Measurements from ENCODE around the gene POLR2E.

The POLR2E gene

DNA sequence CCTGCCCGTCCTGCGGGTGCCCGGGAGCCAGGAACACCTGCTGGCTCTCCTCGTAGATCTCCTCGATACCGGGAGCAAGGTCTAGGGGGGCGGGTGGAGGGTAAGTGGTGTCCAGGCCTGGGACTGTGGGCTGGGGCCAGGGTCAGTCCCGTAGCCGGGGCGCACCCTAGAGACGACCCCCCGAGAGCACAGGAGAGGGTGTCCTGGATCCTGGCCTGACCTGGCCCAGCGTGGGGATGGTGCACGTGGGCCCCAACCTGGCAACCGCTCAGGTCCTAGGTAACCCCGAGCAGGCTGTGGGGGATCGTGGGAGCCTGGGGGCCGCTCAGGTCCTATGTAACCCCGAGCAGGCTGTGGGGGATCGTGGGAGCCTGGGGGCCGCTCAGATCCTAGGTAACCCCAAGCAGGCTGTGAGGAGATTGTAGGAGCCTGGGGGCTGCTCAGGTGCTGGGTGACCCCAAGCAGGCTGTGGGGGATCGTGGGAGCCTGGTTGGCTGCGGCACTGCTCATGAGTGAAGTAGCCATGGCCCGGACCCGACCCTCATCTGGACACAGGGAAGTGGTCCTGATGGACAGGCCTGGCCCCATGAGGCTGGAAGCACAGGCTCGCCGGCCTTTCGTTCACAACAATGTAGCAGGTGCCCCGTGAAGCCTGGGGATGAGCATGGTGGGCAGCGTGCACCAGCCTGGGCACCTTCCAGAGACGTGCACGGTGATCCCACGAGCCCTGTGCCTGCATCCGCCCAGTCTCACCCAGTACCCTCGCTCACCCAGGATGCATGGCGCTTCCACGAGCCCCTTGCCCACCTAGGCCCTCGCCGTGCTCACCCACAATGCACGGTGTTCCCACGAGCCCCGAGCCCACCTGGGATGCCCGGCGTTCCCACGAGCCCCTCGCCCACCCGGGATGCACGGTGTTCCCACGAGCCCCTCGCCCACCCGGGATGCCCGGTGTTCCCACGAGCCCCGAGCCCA, 14.8 kb upstream of the POLR2E start:
- no peak for DNase-seq

DNA sequence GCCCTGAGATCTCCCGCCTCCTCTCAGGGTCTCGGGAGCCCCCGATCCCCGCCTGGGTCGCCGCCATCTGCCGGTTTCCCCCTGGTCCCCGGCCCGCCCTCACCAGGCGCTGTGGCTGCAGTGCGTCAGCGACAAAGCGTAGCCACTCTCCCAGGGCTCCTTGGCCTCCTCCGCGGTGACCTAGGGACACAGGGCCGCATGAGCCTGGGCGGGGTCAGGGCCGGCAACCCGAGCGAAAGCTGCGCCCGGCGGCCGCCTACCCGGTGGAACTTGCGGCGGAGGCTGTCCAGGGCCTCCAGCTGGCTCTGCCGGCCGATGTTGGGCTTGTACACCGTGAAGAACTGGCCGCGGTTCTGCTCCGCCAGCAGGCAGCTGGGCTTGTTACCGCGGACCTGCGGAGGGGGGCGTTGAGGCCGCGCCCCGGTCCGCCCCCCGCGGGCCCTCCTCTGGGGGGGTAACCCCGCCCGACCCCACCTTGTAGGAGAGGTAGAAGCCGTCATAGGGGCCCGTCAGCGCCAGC, 13.9 kb upstream of the POLR2E start:
- DNase-seq, result no peak

DNA sequence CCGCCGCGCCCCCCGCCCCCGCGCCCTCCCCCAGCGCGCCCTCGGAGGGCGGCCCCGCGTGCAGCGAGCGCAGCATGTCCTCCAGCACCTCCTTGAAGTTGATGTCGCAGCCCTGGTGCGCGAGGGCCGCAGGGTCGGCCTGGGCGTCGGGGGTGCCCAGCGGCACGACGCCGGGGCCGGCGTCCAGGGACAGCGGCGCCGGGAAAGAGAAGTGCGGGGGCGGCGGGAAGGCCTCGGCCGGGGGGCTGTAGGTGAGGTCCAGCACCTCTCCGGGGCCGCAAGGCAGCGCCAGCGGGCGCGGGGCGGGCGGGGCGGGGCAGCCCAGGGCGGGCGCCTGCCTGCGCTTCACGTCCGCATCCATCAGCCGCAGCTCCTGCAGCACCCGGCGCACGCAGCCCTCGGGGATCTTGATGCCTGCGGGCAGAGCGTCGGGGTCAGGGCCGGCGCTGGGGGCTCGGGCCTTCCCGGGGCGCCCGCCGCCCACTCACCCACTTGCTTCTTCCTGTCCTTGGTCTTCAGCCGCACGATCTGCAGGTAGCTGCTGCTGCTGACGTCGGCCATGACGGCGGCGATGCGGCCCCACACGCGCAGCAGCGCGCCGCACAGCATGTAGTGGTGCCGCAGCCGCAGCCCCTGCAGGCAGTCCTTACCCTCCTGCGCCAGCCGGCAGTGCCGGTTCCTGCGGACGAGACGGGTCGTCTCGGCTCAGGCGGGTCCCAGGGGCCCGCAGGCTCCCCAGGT, 13.3 kb upstream of the POLR2E start:
- no peak for DNase-seq

DNA sequence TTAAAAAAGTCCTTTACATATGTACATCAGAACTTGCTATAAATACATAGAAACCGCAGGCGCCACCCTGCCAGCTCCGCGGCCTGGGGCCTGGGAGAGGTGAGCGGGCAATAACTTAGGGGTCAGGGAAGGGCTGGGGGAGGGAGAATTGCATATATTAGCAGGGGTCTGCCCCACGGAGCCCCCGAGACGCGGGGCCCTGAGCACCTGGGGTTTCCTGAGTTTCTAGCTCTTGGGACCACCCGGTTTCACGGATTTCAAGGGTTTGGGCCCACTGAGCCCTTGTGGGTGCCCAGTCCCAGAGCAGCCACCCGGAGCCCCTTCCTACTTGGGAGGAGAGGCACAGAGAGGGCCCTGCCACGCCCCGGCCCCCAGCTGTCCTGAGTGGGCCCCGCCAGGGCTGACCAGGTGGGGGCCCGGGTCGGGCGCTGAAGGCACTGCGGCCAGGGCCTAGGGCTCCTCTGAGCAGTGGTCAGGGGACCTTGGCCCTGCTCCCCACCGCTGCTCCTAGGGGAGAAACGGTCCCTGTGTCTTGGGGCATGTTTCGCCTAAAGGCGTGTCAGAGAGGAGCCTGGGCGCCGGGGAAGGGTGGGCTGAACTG, 12.6 kb upstream of the POLR2E start:
- no peak for DNase-seq

DNA sequence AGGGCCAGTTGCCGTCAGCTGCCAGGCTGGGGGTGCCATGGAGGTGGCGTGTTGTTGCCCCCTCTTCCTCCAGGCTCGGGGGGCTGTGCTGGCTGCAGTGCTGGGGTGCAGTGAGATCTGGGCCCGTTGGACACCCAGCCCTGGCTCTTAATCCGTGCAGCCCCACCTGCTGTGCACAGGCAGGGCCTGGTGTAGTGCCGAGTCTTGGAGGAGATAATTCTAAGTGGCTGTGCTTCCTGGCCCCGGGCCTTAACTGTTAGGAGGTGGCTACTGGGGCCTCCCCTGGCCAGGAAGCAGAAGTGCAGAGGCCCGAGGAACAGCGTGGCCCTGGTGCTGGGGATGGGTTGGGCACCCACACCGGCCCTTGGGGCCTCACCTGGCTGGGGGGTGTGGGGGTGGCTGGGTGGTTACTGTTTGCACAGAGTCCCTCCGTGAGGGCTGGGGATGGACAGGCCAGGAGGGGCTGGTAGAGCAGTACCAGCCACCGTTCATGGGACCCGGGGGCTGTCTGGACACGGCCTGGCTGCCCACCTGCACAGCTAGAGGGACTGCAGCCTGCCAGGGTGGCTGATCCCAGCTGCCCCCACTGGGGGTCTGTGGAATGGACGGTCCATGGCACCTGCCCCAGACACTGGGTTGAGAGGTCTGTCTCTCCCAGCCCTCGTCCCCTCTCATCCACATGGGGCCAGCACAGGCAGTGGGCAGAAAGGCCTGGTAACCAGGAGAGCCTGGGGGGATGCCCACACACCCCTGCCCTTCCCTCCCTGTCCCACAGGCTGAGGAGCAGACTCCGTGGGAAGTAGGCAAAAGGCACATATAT, 11.9 kb upstream of the POLR2E start:
- DNase-seq, result peak; percentile 37

DNA sequence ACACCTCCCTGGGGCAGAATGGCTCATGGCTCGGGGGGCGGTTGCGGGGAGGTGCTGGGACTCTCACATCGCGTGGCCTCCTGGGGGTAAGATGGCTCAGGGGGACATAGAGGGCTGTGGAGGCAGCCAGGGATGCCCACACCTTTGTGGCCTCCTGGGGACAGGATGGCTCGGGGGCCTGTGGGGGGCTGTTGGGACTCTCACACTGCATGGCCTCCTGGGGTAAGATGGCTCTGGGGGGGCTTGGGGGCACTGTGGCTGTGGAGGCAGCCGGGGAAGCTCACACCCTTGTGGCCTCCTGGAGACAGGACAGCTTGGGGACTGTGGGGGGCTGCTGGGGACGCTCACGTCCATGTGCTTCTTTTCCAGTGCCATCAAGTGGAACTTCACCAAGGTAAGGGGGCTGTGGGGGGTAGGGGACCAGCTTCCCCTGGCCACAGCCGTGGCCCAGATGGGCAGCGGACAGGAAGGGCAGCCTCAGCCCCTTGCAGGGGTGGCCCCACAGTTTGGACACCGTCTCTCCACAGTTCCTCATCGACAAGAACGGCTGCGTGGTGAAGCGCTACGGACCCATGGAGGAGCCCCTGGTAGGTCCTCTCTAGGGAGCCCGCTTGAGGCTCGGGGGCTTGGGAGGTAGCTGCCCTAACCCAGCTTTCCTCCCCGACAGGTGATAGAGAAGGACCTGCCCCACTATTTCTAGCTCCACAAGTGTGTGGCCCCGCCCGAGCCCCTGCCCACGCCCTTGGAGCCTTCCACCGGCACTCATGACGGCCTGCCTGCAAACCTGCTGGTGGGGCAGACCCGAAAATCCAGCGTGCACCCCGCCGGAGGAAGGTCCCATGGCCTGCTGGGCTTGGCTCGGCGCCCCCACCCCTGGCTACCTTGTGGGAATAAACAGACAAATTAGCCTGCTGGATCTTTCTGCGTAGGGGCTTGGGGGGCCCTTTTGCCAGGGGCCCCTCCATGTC, 11.0 kb upstream of the POLR2E start:
- DNase-seq, result no peak

DNA sequence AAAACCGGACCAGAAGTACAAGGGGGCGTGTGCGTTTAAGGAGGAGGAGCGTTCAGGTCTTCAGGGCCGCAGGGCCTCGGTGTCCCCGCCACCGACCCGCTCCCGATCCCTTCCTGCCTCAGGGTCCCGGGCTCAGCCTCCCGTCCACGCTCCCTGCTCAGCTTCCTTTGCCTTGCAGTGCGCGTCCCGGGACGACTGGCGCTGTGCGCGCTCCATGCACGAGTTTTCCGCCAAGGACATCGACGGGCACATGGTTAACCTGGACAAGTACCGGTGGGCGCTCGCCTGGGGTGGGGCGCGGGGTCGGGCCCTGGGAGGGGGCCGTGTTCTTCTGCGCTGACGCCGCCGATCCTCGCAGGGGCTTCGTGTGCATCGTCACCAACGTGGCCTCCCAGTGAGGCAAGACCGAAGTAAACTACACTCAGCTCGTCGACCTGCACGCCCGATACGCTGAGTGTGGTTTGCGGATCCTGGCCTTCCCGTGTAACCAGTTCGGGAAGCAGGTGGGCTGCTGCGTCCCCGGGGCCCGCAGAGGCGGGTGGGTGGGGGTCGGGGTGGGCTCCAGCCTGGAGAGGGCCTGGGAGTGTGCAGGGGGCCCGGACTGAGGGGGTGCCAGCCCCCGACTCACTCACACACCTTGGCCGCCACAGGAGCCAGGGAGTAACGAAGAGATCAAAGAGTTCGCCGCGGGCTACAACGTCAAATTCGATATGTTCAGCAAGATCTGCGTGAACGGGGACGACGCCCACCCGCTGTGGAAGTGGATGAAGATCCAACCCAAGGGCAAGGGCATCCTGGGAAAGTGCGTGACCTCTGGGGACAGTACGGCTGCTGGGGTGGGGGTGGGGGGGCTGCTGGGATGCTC, 10.1 kb upstream of the POLR2E start:
- peak; percentile 23 for DNase-seq

DNA sequence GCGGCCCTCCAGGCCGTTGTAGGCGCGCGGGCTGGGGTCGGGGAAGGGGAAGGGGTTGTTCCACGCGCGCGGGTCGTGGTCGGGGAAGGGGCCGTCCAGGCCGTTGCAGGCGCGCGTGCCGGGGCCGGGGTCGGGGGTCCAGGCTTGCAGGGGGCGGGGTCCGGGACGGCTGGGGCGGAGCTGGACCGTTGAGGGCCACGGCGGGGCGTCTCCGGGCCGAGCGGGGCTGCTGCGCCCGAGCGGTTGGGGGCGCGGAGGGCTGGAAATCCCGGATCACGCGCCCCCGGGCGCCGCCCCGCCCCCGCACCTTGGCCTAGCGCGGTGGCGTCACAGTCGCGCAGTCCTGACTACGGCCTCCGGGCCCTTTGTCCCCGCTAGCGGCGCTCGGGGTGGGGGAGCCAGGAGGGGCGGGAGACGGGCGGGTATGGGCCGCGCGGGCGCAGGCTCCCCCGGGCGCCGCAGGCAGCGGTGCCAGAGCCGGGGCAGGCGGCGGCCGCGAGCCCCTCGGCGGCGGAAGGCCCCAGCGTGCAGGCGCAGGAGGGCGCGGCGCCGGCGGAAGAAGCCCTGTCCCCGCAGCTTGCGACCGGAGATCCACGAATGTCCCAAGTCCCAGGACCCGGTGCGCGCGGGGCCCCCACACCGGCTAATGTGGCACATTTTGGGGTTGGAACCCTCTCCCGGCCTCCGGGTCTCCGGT, 9.3 kb upstream of the POLR2E start:
- DNase-seq, result peak; percentile 50

DNA sequence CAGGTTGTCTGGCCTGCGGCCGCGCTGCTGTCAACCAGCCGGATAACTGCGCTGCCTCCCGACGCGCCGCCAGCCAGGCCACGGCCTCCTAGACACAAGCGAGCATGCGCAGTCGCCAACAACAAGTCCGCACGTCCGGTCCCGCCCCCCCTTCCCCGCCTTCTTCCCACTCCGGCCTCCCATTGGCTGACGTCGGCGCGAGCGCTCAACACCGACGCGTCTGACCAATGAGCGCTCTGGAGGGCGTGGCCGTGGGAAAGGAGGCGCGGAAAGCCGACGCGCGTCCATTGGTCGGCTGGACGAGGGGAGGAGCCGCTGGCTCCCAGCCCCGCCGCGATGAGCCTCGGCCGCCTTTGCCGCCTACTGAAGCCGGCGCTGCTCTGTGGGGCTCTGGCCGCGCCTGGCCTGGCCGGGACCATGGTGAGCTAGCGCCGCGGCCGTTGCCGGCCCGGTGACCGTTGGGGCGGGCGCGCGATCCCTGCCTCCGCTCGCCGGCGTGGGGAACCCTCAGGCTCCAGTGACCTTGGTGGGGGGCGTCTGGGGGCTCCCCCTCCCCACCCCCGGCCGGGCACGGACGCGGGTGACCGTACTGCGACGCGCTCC, 8.6 kb upstream of the POLR2E start, which contains the start of gene GPX4:
GPX4 (plus strand) TSS at position 287 of the 603 bp plus-strand sequence; CDS start at position 337, 50 bp downstream.
- DNase-seq, result peak; percentile 99

DNA sequence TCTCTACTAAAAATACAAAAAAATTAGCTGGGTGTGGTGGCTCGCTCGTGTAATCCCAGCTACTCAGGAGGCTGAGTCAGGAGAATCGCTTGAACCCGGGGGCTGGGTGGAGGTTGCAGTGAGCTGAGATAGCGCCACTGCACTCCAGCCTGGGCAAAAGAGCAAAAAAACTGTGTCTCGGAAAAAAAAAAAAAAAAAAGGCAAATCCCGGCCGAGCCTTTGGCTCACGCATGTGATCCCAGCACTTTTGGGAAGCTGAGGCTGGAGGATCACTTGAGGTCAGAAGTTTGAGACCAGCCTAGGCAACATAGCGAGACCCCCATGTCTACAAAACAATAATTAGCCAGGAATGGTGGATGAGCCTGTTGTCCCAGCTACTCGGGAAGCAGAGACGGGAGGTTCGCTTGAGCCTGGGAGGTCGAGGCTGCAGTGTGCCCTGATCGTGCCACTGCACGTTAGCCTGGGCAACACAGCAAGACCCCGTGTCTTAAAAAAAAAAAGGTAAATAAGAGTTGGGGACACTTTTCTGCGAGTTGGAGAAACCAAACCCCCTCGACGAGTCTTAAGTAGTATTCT, 8.0 kb upstream of the POLR2E start:
- DNase-seq, result peak; percentile 26

DNA sequence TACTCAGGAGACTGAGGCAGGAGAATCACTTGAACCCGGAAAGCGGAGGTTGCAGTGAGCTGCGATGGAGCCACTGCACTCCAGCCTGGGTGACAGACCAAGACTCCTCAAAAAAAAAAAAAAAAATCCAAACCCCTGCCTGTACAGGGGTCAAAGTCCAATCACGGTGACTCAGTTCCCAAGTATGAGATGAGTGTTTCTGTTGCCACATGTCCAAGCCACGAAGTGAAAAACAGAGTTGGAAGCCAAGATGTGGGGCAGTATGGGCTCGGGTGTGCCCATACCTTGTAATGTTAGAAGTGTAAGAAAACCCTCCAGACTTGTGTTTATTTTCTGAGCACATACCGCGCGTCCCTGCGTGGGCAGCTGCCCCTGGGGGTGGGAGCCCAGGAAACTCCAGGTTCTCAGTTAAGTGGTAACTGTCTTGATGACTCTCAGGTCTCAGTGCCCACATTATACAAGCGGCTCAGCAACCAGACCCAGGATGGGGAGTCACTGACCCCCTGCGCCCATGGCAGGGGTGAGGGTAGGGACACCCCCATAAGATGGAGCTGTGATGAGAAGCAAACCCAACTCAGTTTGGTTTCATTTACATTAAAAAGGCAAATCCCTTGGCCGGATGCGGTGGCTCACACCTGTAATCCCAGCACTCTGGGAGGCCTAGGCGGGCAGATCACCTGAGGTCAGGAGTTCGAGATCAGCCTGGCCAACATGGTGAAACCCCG, 7.4 kb upstream of the POLR2E start:
- DNase-seq, result peak; percentile 99

DNA sequence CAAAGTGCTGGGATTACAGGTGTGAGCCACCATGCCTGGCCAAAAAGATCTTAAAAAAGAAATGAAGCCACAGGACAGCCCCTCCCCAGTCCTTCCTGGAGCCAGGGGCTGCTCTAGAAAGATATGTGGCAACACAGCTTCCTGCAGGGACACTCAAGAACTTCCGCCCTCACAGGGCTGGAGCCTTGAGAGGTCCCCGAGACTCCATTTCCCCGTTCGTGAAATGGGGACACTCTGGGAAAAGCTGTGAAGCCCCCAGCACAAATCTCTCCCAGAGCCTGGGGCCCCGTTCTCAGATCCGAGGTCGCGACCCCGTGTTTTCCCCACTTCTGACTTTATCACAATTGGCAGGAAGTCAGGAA, 6.1 kb upstream of the POLR2E start:
- DNase-seq, result no peak

DNA sequence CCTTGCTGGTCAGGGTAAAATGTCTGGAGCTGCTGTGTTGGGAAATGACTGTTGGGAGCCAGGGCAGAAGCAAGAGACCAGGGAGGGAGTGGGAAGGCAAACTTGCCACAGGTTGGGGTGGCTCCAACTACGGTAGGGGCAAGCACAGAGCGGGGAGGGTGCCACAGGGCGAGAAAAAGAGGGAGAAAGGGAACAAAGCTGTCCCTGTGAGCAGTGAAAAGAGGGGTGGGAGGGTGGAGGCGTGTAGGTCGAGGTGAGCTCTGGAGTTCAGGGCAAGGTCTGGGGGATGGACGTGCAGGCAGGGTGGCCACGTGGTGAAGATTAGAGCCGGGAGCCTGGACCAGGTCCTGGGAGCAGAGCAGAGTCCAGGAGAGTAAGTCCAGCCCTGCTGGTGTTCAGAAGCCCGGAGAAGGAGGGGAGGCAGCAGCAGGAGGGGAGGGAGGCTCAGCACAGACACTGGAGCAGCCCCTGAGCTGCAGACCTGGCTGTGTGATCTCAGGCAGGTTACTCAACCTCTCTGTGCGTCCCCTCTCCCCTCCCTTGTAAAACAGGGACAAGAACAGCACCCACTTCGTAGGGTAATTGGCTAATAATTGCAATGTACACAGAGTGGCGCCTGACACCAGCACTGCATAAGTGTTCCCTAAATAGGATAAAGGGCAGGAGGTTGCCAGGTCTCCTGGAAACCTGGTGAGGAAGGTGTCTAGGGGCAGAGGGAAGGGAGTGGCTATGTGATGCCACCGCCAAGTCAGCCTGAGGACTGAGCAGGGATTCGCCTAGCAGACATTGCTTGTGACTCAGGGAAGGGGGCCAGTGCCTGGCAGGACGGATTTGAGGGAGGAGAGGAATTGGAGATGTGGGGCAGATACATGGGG, 3.2 kb upstream of the POLR2E start:
- no peak for DNase-seq

DNA sequence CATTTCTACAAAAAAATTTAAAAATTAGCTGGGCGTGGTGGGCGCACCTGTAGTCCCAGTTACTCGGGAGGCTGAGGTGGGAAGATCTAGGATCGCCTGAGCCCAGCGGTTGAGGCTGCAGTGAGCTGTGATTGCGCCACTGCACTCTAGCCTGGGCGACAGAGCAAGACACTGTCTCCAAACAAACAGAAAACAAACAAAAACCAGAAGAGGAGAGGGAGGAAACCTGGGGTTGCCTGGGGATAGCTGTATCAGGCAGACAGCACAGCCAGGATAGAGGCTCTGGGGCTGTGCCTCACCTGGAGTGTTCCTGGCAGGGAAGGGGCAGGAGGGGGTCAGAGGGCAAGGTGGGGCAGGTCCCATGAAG, 2.6 kb upstream of the POLR2E start:
- no peak for DNase-seq

DNA sequence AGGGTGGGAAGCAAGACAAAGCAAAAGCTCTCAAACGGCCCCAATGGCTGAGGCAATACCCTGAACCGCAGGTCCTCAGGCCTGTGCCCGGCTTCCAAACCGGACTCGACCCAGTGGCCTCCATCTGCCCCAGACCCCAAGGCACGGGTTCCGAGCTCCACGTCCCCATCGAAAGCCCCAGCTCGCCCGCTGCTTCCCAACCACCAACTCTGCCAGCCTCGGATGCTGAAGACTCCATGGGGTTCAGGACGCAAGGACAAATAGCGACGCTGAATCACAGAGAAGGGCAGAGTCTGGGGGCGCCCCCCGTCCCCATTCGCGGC, 559 bp downstream of the POLR2E start:
- no peak for DNase-seq

DNA sequence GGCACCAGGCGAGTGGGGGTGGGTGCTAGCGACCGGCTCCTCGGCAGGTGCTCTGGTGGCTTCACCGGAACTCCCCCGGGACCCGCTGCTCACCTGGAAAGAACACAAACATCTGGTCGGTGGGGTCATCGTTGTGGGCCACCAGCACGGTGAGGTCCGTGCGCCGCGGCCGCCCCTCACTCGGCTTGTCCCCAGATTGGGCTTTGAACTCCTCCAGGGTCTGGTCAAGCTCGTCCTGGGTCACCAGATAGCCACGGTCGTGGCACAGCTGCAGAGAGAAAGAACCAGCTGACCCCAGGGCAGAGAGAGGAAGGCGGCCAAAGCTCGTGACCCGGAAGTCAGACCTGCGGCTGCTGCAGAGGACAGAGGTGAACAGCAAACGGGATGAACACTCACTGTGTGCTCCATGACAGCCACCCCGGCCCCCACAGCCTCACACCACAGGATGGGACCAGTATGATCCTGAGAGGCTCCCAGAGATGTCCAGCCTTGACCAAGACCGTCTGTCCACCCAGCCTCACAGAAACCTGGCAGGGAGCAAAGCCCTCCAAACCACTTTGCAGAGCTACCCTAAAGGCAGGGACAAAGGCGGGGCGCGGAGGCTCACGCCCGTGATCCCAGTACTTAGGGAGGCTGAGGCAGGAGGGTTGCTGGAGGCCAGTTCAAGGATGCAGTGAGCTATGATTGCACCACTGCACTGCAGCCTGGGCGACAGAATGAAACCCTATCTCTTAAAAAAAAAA, 1.2 kb downstream of the POLR2E start:
- DNase-seq, result no peak

Measured in fibroblast of upper back skin (primary cell).